Measurements from ENCODE around the gene KCNJ4. TPM values are rescaled to one million over a fixed set of nuclear protein-coding genes. Genes with fewer than 3 reads are reported as not detected.

The KCNJ4 gene
- total RNA-seq, 1 experiment from 2014 or later = 0.27 TPM

- Mint-ChIP-seq H3K9me3 (ENCODE audit: unreplicated experiment) (no peaks in the 10 kb centered on the region), H3K27me3 (ENCODE audit: insufficient read depth, unreplicated experiment) (peaks cover 8% of the 10 kb centered on the region), H3K36me3 (ENCODE audit: insufficient read depth, unreplicated experiment) (no peaks in the 10 kb centered on the region), H3K4me1 (ENCODE audit: low read depth, unreplicated experiment) (peaks cover 12% of the 10 kb centered on the region), H3K4me3 (ENCODE audit: unreplicated experiment) (no peak overlapping the region), H3K27ac (ENCODE audit: unreplicated experiment) (no peak overlapping the region)
- intact Hi-C loops (cut with micrococcal nuclease; ENCODE audit: unreplicated experiment) = no loop called here
- ChIA-PET POLR2A (no interaction called here), CTCF (no interaction called here)
- BruUV-seq (replicated peaks) = no TSS peak
- no peaks in the 10 kb centered on the region for H3K9me3 ChIP-seq
- no peaks in the 10 kb centered on the region for H3K36me3 ChIP-seq (ENCODE audit: control insufficient read depth, insufficient read depth, low read length)
- DNase-seq = no peak
- H3K27me3 ChIP-seq (replicated peaks; ENCODE audit: control insufficient read depth, insufficient read depth, low read length) = no peaks in the 10 kb centered on the region
- no peak for TF ChIP-seq CTCF (IDR thresholded peaks at IDR 0.05; ENCODE audit: insufficient read depth in 1 of 2, low read depth in 1 of 2, low read length in 1 of 2, severe bottlenecking in 1 of 2, unreplicated experiment in 1 of 2)
- H3K4me1 ChIP-seq = no peaks in the 10 kb centered on the region
- no peak overlapping the region for H3K4me3 ChIP-seq (ENCODE audit: low read depth, low read length)
Measured at GRCh38 chr22:38443628-38444521, 11.1 kb downstream of the KCNJ4 start.

DNA sequence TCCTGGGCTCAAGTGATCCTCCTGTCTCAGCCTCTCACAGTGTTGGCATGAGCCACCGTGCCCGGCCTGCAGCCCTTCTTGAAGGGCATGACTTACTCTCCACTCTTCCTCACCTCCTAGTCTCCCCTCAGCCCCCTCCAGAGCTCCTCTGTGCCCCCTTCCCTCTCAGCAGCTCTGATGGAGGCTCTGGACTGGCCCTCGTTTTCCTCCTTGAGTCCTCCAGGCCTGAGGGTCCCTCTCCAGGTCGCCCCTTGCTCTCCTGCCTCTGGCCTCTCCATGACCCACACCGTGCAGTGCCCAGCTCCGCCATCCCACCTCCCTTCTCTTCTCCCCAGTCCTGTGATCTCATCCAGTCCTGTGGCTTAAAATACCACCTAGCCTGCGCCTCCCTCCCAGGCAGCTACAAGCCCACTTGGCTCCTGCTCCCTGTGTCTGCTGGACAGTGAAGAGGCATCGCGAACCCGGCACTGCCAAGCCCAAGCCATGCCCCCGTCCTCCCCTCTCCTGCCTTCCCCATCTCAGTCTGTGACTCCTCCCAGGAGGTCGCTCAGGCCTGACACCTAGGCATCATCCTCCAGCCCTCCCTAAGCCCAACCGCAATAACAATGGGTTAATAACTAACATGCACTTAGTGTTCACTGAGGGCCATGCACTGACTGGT, 11.9 kb downstream of the KCNJ4 start:
- Histone ChIP-seq H3K27me3 (replicated peaks; ENCODE audit: control insufficient read depth, insufficient read depth, low read length) (no peaks in the 10 kb centered on the region), H3K4me3 (ENCODE audit: low read depth, low read length) (no peak overlapping the region), H3K4me1 (no peaks in the 10 kb centered on the region), H3K36me3 (ENCODE audit: control insufficient read depth, insufficient read depth, low read length) (no peaks in the 10 kb centered on the region), H3K9me3 (no peaks in the 10 kb centered on the region)
- no TSS peak for BruUV-seq (replicated peaks)
- Mint-ChIP-seq H3K27me3 (ENCODE audit: insufficient read depth, unreplicated experiment) (peaks cover 8% of the 10 kb centered on the region), H3K9me3 (ENCODE audit: unreplicated experiment) (no peaks in the 10 kb centered on the region), H3K4me3 (ENCODE audit: unreplicated experiment) (no peak overlapping the region), H3K27ac (ENCODE audit: unreplicated experiment) (no peak overlapping the region), H3K4me1 (ENCODE audit: low read depth, unreplicated experiment) (peaks cover 12% of the 10 kb centered on the region), H3K36me3 (ENCODE audit: insufficient read depth, unreplicated experiment) (no peaks in the 10 kb centered on the region)
- ChIA-PET CTCF (interaction anchor here (0.6 kb wide), 1 partner anchor 107 kb away, joined by 3 read pairs; no protein-coding TSS in a partner anchor), POLR2A (no interaction called here)
- intact Hi-C loops (cut with micrococcal nuclease; ENCODE audit: unreplicated experiment) = no loop called here
- TF ChIP-seq CTCF (IDR thresholded peaks at IDR 0.05; ENCODE audit: insufficient read depth in 1 of 2, low read depth in 1 of 2, low read length in 1 of 2, severe bottlenecking in 1 of 2, unreplicated experiment in 1 of 2) = no peak
- no peak for DNase-seq

GRCh38 chr22:38441620-38442287, 13.2 kb downstream of the KCNJ4 start:
- Mint-ChIP-seq H3K4me1 (ENCODE audit: low read depth, unreplicated experiment) (peaks cover 12% of the 10 kb centered on the region), H3K27me3 (ENCODE audit: insufficient read depth, unreplicated experiment) (peaks cover 8% of the 10 kb centered on the region), H3K4me3 (ENCODE audit: unreplicated experiment) (no peak overlapping the region), H3K36me3 (ENCODE audit: insufficient read depth, unreplicated experiment) (no peaks in the 10 kb centered on the region), H3K27ac (ENCODE audit: unreplicated experiment) (no peak overlapping the region), H3K9me3 (ENCODE audit: unreplicated experiment) (no peaks in the 10 kb centered on the region)
- no peaks in the 10 kb centered on the region for H3K9me3 ChIP-seq
- TF ChIP-seq CTCF (IDR thresholded peaks at IDR 0.05; ENCODE audit: insufficient read depth in 1 of 2, low read depth in 1 of 2, low read length in 1 of 2, severe bottlenecking in 1 of 2, unreplicated experiment in 1 of 2) = no peak
- DNase-seq = no peak
- no peaks in the 10 kb centered on the region for H3K4me1 ChIP-seq
- no TSS peak for BruUV-seq (replicated peaks)
- ChIA-PET CTCF (no interaction called here), POLR2A (no interaction called here)
- no peaks in the 10 kb centered on the region for H3K36me3 ChIP-seq (ENCODE audit: control insufficient read depth, insufficient read depth, low read length)
- no peak overlapping the region for H3K4me3 ChIP-seq (ENCODE audit: low read depth, low read length)
- H3K27me3 ChIP-seq (replicated peaks; ENCODE audit: control insufficient read depth, insufficient read depth, low read length) = no peaks in the 10 kb centered on the region
- intact Hi-C loops (cut with micrococcal nuclease; ENCODE audit: unreplicated experiment) = no loop called here

Measured in Caco-2 (cell line).